GM12878 (cell line): Measurements from ENCODE around the gene SEC22C. TPM values are rescaled to one million over a fixed set of nuclear protein-coding genes. Genes with fewer than 3 reads are reported as not detected.

Experiments
- ATAC-seq: fragments of 200-7000 bp; cut with Tn5 transposase; 3 replicates; pipeline ENCODE4 v1.9.1; 2020; ENCODE audit warnings: mild to moderate bottlenecking, moderate library complexity
- BruUV-seq: library from RNA; stranded (reverse); fragments of 400-500 nt; replicated peaks from 2 replicates; lab custom pipeline; 2021; lab: Mats Ljungman, UMichigan
- CTCF ChIA-PET: fragments of 300-600 bp; sonication (Branson Sonifier 250); formaldehyde crosslinking; extraction: SDS; loops from one replicate; lab custom pipeline; 2021; ENCODE audit warnings: inconsistent platforms; lab: Yijun Ruan, JAX
- POLR2A ChIA-PET: fragments of 350-600 bp; formaldehyde crosslinking; extraction: SDS; loops from one replicate; lab custom pipeline; 2021; ENCODE audit warnings: inconsistent platforms; lab: Charles Lee
- RAD21 ChIA-PET: fragments of 300-600 bp; sonication (Branson Sonifier 250); formaldehyde crosslinking; loops from one replicate; lab custom pipeline; 2023; ENCODE audit warnings: antibody characterized with exemption; ENCODE audit not compliant: unreplicated experiment; lab: Charles Lee
- SMC1A ChIA-PET: fragments of 300-600 bp; sonication (Branson Sonifier 250); formaldehyde crosslinking; loops from one replicate; lab custom pipeline; 2023; ENCODE audit not compliant: unreplicated experiment, uncharacterized antibody; lab: Charles Lee
- DNase-seq: peaks from one replicate; pipeline ENCODE4 v3.0.0-alpha.2; 2011; ENCODE audit warnings: low read depth, low spot score
- FAIRE-seq: peaks from 3 replicates; lab custom pipeline; 2011; peaks lifted over from hg19 to GRCh38; lab: Jason Lieb, UNC
- H2AFZ ChIP-seq: 2 replicates; pipeline ENCODE4 v1.6.0; 2011; ENCODE audit warnings: low read depth, low read length, control low read depth; ENCODE audit not compliant: control insufficient read depth
- H3K27ac ChIP-seq: 2 replicates; pipeline ENCODE4 v1.5.1; 2011; ENCODE audit warnings: control low read depth; ENCODE audit not compliant: control insufficient read depth, insufficient read depth
- H3K27me3 ChIP-seq, 2 experiments: replicated peaks in 1 of 2; 2 replicates each; pipeline versions ENCODE4 v1.6.0 to v1.6.1; 2011; ENCODE audit warnings: low read length in 1 of 2; ENCODE audit not compliant: control insufficient read depth in 2 of 2, insufficient read depth in 2 of 2
- H3K36me3 ChIP-seq, 2 experiments: 2 replicates each; pipeline ENCODE4 v1.5.1; 2011; ENCODE audit warnings: low read length in 1 of 2; ENCODE audit not compliant: control insufficient read depth in 2 of 2, insufficient read depth in 2 of 2
- H3K4me1 ChIP-seq: 2 replicates; pipeline ENCODE4 v1.6.1; 2011; ENCODE audit warnings: mild to moderate bottlenecking, low read length, moderate library complexity, mixed read lengths; ENCODE audit not compliant: control insufficient read depth, insufficient read depth
- H3K4me2 ChIP-seq: 2 replicates; pipeline ENCODE4 v1.6.0; 2011; ENCODE audit warnings: control low read depth; ENCODE audit not compliant: control insufficient read depth, insufficient read depth
- H3K4me3 ChIP-seq: fragments of 200-600 bp; sonication (generic); 2 replicates; pipeline ENCODE4 v1.5.1; 2016
- H3K79me2 ChIP-seq: 2 replicates; pipeline ENCODE4 v1.6.0; 2011; ENCODE audit warnings: low read length; ENCODE audit not compliant: control insufficient read depth, insufficient read depth
- H3K9ac ChIP-seq: 2 replicates; pipeline ENCODE4 v1.8.0; 2011; ENCODE audit warnings: low read length, control low read depth, mixed read lengths; ENCODE audit not compliant: control insufficient read depth, insufficient read depth
- H3K9me3 ChIP-seq: replicated peaks from 3 replicates; pipeline ENCODE4 v1.5.1; 2011; ENCODE audit warnings: mild to moderate bottlenecking, low read length; ENCODE audit not compliant: control insufficient read depth, insufficient read depth
- H4K20me1 ChIP-seq: 2 replicates; pipeline ENCODE4 v1.6.0; 2011; ENCODE audit not compliant: control insufficient read depth, insufficient read depth
- CBX5 ChIP-seq: sonication (generic); IDR thresholded peaks from 2 replicates; pipeline ENCODE4 v1.6.1; 2016; ENCODE audit warnings: low read depth, moderate library complexity, mild to moderate bottlenecking, inconsistent platforms
- IKZF1 ChIP-seq: fragments of 450-650 bp; conservative IDR thresholded peaks from 2 replicates; pipeline ENCODE4 v1.6.1; 2017; ENCODE audit warnings: antibody characterized with exemption, mild to moderate bottlenecking
- MTA2 ChIP-seq: fragments of 450-650 bp; IDR thresholded peaks from 2 replicates; pipeline ENCODE4 v1.6.1; 2016; ENCODE audit warnings: low read depth, mild to moderate bottlenecking, moderate library complexity
- NFXL1 ChIP-seq: fragments of 450-650 bp; IDR thresholded peaks from 2 replicates; pipeline ENCODE4 v1.6.1; 2017; ENCODE audit warnings: antibody characterized with exemption, mild to moderate bottlenecking, borderline replicate concordance
- PAX8 ChIP-seq: fragments of 450-650 bp; IDR thresholded peaks from 2 replicates; pipeline ENCODE4 v1.6.1; 2017; ENCODE audit warnings: mild to moderate bottlenecking, moderate library complexity
- PBX3 ChIP-seq: IDR thresholded peaks from 2 replicates; pipeline ENCODE4 v1.6.1; 2011; ENCODE audit warnings: mild to moderate bottlenecking, low read depth, low read length, moderate library complexity; ENCODE audit not compliant: insufficient replicate concordance
- PKNOX1 ChIP-seq: fragments of 450-650 bp; IDR thresholded peaks from 2 replicates; pipeline ENCODE4 v1.6.1; 2016; ENCODE audit warnings: mild to moderate bottlenecking
- POU2F2 ChIP-seq: IDR thresholded peaks from 3 replicates; pipeline ENCODE4 v1.6.1; 2011; ENCODE audit warnings: low read depth, mild to moderate bottlenecking, low read length, borderline replicate concordance
- RAD21 ChIP-seq: IDR thresholded peaks from 2 replicates; pipeline ENCODE4 v1.6.1; 2011; ENCODE audit warnings: mild to moderate bottlenecking, low read depth, low read length, moderate library complexity; ENCODE audit not compliant: insufficient read depth
- ZNF384 ChIP-seq: IDR thresholded peaks from 2 replicates; pipeline ENCODE4 v1.6.1; 2012; ENCODE audit warnings: low read depth, mild to moderate bottlenecking, low read length, improper control_type of control experiment, borderline replicate concordance
- WGBS: methylation state at CpG from one replicate; pipeline ENCODE4 v1.1.6; 2016; ENCODE audit warnings: low lambda C conversion rate; ENCODE audit not compliant: insufficient replicate concordance, insufficient coverage; ENCODE audit errors: missing lambda C conversion rate; 5-methylcytosine and 5-hydroxymethylcytosine counted together
- in situ Hi-C: fragments of 300-500 bp; cut with MboI; formaldehyde crosslinking; loops from 9 replicates; pipeline ENCODE4 v1.14.3; 2018; ENCODE audit warnings: mixed read lengths
- intact Hi-C: fragments of 100-400 bp; cut with micrococcal nuclease; formaldehyde crosslinking; loops from one replicate; pipeline ENCODE4 v1.14.2; 2022; ENCODE audit not compliant: unreplicated experiment
- polyA plus RNA-seq, 11 experiments: library from polyadenylated mRNA; depleted of rRNA in 4 of 11; unstranded in 6 of 11; stranded (reverse) in 5 of 11; fragments of >200 nt; fragmentation: Nextera tagmentation in 4 of 11; fragmentation: Illumina TruSeq in 1 of 11; extraction: Ambion mirVana in 4 of 11; extraction: Trizol in 1 of 11; gene quantifications; 1 replicate in 1 of 11; 2 replicates in 10 of 11; pipeline versions ENCODE4 v1.2.1 to v1.2.3, GENCODE V29; 2011 to 2016; ENCODE audit warnings: inconsistent platforms in 2 of 11, missing spikeins in 2 of 11, low read depth in 1 of 11
- total RNA-seq, 4 experiments: library from RNA; depleted of rRNA in 3 of 4; stranded (reverse); fragments of >200 nt in 3 of 4; fragmentation: Illumina TruSeq in 1 of 4; extraction: Trizol in 1 of 4; gene quantifications; 2 replicates each; pipeline versions ENCODE4 v1.2.1 to v1.2.3, GENCODE V29; 2013 to 2021

SEC22C gene
- total and polyA plus RNA-seq, 10 of the 15 experiments (the other 5 are each of a cell fraction or from before 2014, with no cell fraction given) = 15.6 to 47.0 (median 39.1) TPM

- Histone ChIP-seq H3K79me2 (no peaks in the 10 kb centered on the region), H3K4me2 (no peak overlapping the region), H2AFZ (no peak overlapping the region), H3K27ac (no peak overlapping the region), H3K4me3 (no peak overlapping the region), H4K20me1 (no peaks in the 10 kb centered on the region), H3K36me3 (no peaks in the 10 kb centered on the region), H3K4me1 (no peaks in the 10 kb centered on the region), H3K9me3 (no peaks in the 10 kb centered on the region), H3K9ac (no peak overlapping the region), H3K27me3 (no peaks in the 10 kb centered on the region; a peak in 1 of 4 replicates)
- no peak for ATAC-seq
- POLR2A ChIA-PET = no interaction called here
- DNase-seq = no peak
- RAD21 ChIA-PET = no interaction called here
- FAIRE-seq = no peak
- no TSS peak for BruUV-seq
- intact Hi-C loops = no loop called here
- CTCF ChIA-PET = no interaction called here
- SMC1A ChIA-PET = no interaction called here
- in situ Hi-C loops = no loop called here
- no peak for TF ChIP-seq PBX3
- no peak for TF ChIP-seq IKZF1
- no peak for TF ChIP-seq RAD21
- TF ChIP-seq PKNOX1 = no peak
- no peak for TF ChIP-seq PAX8
- TF ChIP-seq NFXL1 = no peak
- no peak for TF ChIP-seq ZNF384
- TF ChIP-seq CBX5 = no peak
- no peak for TF ChIP-seq POU2F2
- TF ChIP-seq MTA2 = no peak
- WGBS = 67% methylated on average over 3 of the region's 3 CpGs
Measured at GRCh38 chr3:42524751-42525150, 57.0 kb downstream of the SEC22C start.
